GM10248 (cell line): ENCODE results near the gene ANK2.

Source experiments
- CTCF ChIA-PET: fragments of 300-600 bp; sonication (Branson Sonifier 250); formaldehyde crosslinking; extraction: SDS; loops from one replicate; lab custom pipeline; 2021; ENCODE audit warnings: antibody characterized with exemption; lab: Yijun Ruan, JAX
- POLR2A ChIA-PET: fragments of 350-650 bp; sonication (Branson Sonifier 250); formaldehyde crosslinking; extraction: SDS; loops from one replicate; lab custom pipeline; 2020; ENCODE audit warnings: antibody characterized with exemption; lab: Yijun Ruan, JAX
- DNase-seq: peaks from one replicate; pipeline ENCODE4 v3.0.0; 2012; ENCODE audit errors: extremely low spot score
- CTCF ChIP-seq: IDR thresholded peaks from 2 replicates; pipeline ENCODE4 v1.5.1; 2012; ENCODE audit warnings: mild to moderate bottlenecking, low read depth; ENCODE audit errors: extremely low read depth, missing control alignments, control extremely low read depth

Gene ANK2

GRCh38 chr4:113335746-113336145, 286.3 kb downstream of the ANK2 start:
- ChIA-PET POLR2A (no interaction called here), CTCF (interaction anchor here (1.0 to 1.4 kb wide), 2 partner anchors 12 to 20 kb away, joined by 3 to 4 read pairs; no protein-coding TSS in a partner anchor)
- no peak for TF ChIP-seq CTCF
- DNase-seq: no peak

GRCh38 chr4:113336556-113336955, 287.1 kb downstream of the ANK2 start:
- no peak for DNase-seq
- POLR2A ChIA-PET: no interaction called here
- no peak for TF ChIP-seq CTCF
- CTCF ChIA-PET: interaction anchor here (1.0 to 1.4 kb wide), 2 partner anchors 11 to 19 kb away, joined by 3 to 4 read pairs; no protein-coding TSS in a partner anchor

- ChIA-PET CTCF (no interaction called here), POLR2A (no interaction called here)
- no peak for TF ChIP-seq CTCF
- no peak for DNase-seq
Observed at GRCh38 chr4:113339430-113339813, 290.0 kb downstream of the ANK2 start.

- TF ChIP-seq CTCF: no peak
- POLR2A ChIA-PET: no interaction called here
- CTCF ChIA-PET: interaction anchor here (1.4 kb wide), 1 partner anchor 11 kb away, joined by 4 read pairs; no protein-coding TSS in a partner anchor
- DNase-seq: no peak
Observed at GRCh38 chr4:113344100-113344499, 294.6 kb downstream of the ANK2 start.

GRCh38 chr4:113347245-113347644, 297.8 kb downstream of the ANK2 start:
- ChIA-PET CTCF (interaction anchor here (1.0 to 1.2 kb wide), 2 partner anchors 8 to 11 kb away, joined by 3 read pairs; no protein-coding TSS in a partner anchor), POLR2A (no interaction called here)
- no peak for TF ChIP-seq CTCF
- DNase-seq: no peak

GRCh38 chr4:113349430-113349829, 300.0 kb downstream of the ANK2 start:
- DNase-seq: no peak
- CTCF ChIA-PET: no interaction called here
- POLR2A ChIA-PET: no interaction called here
- no peak for TF ChIP-seq CTCF
